ENCODE data around the gene MMEL1.

- TF ChIP-seq CTCF (conservative IDR thresholded peaks at IDR 0.05; ENCODE audit: low read depth, low read length) (no peak), EZH2 (IDR thresholded peaks at IDR 0.05; ENCODE audit: low read length, unreplicated experiment) (no peak)
Measured at GRCh38 chr1:2635361-2636010, 2.7 kb upstream of the MMEL1 start.
